ENCODE measurements around the gene PLCB2.

Gene PLCB2

DNA sequence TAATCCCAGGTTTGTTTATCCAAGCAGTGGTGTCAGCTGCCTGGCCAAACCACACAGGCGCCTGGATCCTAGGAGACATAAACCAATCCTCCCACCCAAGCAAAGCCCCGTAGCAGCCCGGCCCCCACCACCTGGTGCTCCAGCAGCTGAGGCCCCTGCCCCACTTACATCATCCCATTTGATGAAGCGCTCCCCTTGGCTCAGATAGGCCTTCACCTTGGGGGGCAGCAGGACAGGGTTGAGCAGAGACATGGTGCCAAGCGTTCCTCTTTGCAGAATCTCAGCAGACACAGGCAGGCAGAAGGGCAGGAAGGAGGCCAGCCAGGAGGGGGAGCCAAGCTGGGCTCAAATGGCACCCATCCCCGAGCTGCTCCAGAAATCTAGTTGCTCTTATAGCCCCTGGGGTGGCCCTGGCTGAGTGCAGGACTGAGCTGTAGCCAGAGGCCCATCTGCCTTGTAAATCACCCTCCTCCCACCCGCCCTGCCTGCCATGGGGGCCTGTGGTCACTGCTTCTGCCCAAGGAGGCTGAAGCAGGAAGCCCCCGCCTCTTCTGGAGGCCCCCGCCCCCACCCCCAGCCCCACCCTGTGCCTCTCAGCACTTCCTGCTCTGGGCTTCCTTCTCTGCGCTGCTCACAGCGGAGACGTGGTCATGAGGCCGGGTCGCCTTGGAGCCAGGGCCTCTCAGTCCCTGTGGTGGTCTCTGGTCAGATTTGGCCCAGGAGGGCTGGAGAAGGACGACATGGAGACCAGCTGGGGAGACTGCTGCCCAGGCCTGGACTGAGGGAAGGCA, at the start of gene PLCB2:
PLCB2 (minus strand) TSS at position 515 of the 791 bp plus-strand sequence; CDS start at position 252, 263 bp downstream.
- peak; percentile 16; the same call in 1 of the 2 replicates for TF ChIP-seq CTCF (IDR thresholded peaks at IDR 0.05; ENCODE audit: control insufficient read depth, extremely low read depth, insufficient read depth)
- no peak for DNase-seq (ENCODE audit: low read depth)
- no peak within 1 kb of the TSS for H3K4me3 ChIP-seq (ENCODE audit: low read depth, low read length)

- no peak overlapping the region for H3K4me3 ChIP-seq (ENCODE audit: low read depth, low read length)
- DNase-seq (ENCODE audit: low read depth): no peak
- no peak for TF ChIP-seq CTCF (IDR thresholded peaks at IDR 0.05; ENCODE audit: control insufficient read depth, extremely low read depth, insufficient read depth)
These were observed 49.5 kb upstream of the PLCB2 start for GRCh38 chr15:40357246-40357645.

DNA sequence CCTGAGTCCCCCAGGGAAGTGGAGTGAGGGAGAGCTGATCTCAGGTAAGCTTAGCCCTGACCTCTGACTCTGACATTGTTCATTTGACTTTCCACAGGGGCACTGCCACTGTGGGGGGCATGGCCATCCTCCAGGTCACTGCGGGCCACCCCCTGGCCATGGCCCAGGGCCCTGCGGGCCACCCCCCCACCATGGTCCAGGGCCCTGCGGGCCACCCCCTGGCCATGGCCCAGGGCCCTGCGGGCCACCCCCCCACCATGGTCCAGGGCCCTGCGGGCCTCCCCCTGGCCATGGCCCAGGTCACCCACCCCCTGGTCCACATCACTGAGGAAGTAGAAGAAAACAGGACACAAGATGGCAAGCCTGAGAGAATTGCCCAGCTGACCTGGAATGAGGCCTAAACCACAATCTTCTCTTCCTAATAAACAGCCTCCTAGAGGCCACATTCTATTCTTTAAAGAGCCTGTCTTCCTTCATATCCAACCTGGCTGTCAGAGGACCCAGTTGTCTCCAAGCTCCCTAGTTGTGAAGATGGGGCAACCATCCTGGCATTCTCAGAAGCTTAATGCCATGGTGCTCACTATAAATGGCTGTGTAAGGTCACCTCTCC, 48.3 kb upstream of the PLCB2 start:
- TF ChIP-seq CTCF (IDR thresholded peaks at IDR 0.05; ENCODE audit: control insufficient read depth, extremely low read depth, insufficient read depth): no peak
- H3K4me3 ChIP-seq (ENCODE audit: low read depth, low read length): no peak overlapping the region
- DNase-seq (ENCODE audit: low read depth): no peak

GRCh38 chr15:40354408-40355171, 46.9 kb upstream of the PLCB2 start:
- TF ChIP-seq CTCF (IDR thresholded peaks at IDR 0.05; ENCODE audit: control insufficient read depth, extremely low read depth, insufficient read depth): peak; percentile 36
- no peak overlapping the region for H3K4me3 ChIP-seq (ENCODE audit: low read depth, low read length)
- DNase-seq (ENCODE audit: low read depth): no peak

DNA sequence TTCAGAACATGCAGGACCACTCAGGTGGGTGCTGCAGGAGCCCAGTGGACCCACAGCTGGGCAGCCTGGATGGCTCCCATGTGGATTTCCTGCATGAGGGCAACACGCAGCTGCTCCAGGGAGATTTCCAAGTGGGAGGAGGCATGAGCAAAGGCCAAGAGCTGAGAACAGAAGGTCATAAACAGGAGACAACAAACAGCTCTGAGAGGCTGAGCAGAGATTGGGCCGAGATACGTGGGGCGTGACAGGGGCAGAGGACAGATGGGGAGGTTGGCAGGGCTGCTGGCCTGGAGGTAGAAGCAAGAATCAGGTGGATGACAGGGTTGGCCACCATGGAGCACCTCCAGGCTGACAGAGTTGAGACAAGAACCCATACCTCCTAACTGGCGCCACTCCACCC, 46.0 kb upstream of the PLCB2 start:
- no peak for TF ChIP-seq CTCF (IDR thresholded peaks at IDR 0.05; ENCODE audit: control insufficient read depth, extremely low read depth, insufficient read depth)
- DNase-seq (ENCODE audit: low read depth): peak; percentile 92
- no peak overlapping the region for H3K4me3 ChIP-seq (ENCODE audit: low read depth, low read length)

GRCh38 chr15:40352281-40352901, 44.7 kb upstream of the PLCB2 start:
- no peak overlapping the region for H3K4me3 ChIP-seq (ENCODE audit: low read depth, low read length)
- DNase-seq (ENCODE audit: low read depth): no peak
- TF ChIP-seq CTCF (IDR thresholded peaks at IDR 0.05; ENCODE audit: control insufficient read depth, extremely low read depth, insufficient read depth): no peak

All from LNCaP clone FGC (cell line).